ENCODE measurements around the gene PIAS4.

GRCh38 chr19:3987619-3988371 is 19.7 kb upstream of the PIAS4 start:
- TF ChIP-seq CTCF (IDR thresholded peaks at IDR 0.05; ENCODE audit: insufficient read depth, low read length, poor library complexity, severe bottlenecking): peak; percentile 53
- TF ChIP-seq EZH2phosphoT487 (conservative IDR thresholded peaks at IDR 0.05; ENCODE audit: low read length): no peak

All from SU-DHL-6 (cell line).